ENCODE measurements around the gene SEC31A.

DNA sequence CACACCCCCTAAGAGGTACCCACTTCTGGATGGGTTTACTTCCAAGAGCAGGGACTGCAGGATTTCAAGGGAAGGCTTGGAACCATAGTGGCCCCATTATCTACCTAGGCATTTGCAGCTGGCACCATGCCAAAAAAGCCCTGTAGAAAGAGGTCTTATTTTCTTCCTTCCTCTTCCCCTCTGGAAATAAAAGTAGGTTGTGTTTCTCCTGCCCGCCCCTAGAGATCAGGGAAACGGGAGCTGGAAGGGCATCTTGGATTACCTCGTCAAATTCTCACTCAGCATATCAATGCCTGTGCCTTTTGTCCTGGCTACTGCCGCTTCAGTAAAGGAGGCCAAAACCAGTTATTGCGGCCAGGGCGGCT lies 93.9 kb downstream of the SEC31A start:
- TF ChIP-seq, protein P1, sequence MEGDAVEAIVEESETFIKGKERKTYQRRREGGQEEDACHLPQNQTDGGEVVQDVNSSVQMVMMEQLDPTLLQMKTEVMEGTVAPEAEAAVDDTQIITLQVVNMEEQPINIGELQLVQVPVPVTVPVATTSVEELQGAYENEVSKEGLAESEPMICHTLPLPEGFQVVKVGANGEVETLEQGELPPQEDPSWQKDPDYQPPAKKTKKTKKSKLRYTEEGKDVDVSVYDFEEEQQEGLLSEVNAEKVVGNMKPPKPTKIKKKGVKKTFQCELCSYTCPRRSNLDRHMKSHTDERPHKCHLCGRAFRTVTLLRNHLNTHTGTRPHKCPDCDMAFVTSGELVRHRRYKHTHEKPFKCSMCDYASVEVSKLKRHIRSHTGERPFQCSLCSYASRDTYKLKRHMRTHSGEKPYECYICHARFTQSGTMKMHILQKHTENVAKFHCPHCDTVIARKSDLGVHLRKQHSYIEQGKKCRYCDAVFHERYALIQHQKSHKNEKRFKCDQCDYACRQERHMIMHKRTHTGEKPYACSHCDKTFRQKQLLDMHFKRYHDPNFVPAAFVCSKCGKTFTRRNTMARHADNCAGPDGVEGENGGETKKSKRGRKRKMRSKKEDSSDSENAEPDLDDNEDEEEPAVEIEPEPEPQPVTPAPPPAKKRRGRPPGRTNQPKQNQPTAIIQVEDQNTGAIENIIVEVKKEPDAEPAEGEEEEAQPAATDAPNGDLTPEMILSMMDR (IDR thresholded peaks at IDR 0.05), result no peak
- TF ChIP-seq EZH2 (IDR thresholded peaks at IDR 0.05) (no peak), EZH2phosphoT487 (IDR thresholded peaks at IDR 0.05) (no peak)

Measured in neural progenitor cell (in vitro differentiated cells).